ENCODE measurements around the gene ADAMTS15. TPM values are rescaled to one million over a fixed set of nuclear protein-coding genes. Genes with fewer than 3 reads are reported as not detected.

The ADAMTS15 gene
- total RNA-seq, 1 donor = 2.2 TPM

- H3K4me3 ChIP-seq (ENCODE audit: low read depth, low read length) = no peak overlapping the region
- DNase-seq (ENCODE audit: low read depth) = no peak
- TF ChIP-seq CTCF (IDR thresholded peaks at IDR 0.05; ENCODE audit: insufficient read depth, low read depth, low read length) = no peak
Measured at GRCh38 chr11:130427581-130428315, 20.7 kb upstream of the ADAMTS15 start.

GRCh38 chr11:130428316-130429119, 19.9 kb upstream of the ADAMTS15 start, which contains the start of gene ADAMTS8:
Gene ADAMTS8 (minus strand): TSS chr11:130428609. CDS start chr11:130428286, 323 bp downstream.
- H3K4me3 ChIP-seq (ENCODE audit: low read depth, low read length) = no peak within 1 kb of the TSS
- TF ChIP-seq CTCF (IDR thresholded peaks at IDR 0.05; ENCODE audit: insufficient read depth, low read depth, low read length) = no peak
- DNase-seq (ENCODE audit: low read depth) = no peak

- no peak for DNase-seq (ENCODE audit: low read depth)
- no peak for TF ChIP-seq CTCF (IDR thresholded peaks at IDR 0.05; ENCODE audit: insufficient read depth, low read depth, low read length)
- H3K4me3 ChIP-seq (ENCODE audit: low read depth, low read length) = no peak overlapping the region
Measured at GRCh38 chr11:130429120-130429681, 19.2 kb upstream of the ADAMTS15 start.

GRCh38 chr11:130429983-130430382, 18.5 kb upstream of the ADAMTS15 start:
- no peak for DNase-seq (ENCODE audit: low read depth)
- no peak overlapping the region for H3K4me3 ChIP-seq (ENCODE audit: low read depth, low read length)
- no peak for TF ChIP-seq CTCF (IDR thresholded peaks at IDR 0.05; ENCODE audit: insufficient read depth, low read depth, low read length)

GRCh38 chr11:130431331-130431773, 17.1 kb upstream of the ADAMTS15 start:
- peak; percentile 82 for TF ChIP-seq CTCF (IDR thresholded peaks at IDR 0.05; ENCODE audit: insufficient read depth, low read depth, low read length)
- DNase-seq (ENCODE audit: low read depth) = peak; percentile 70
- no peak overlapping the region for H3K4me3 ChIP-seq (ENCODE audit: low read depth, low read length)

- no peak for TF ChIP-seq CTCF (IDR thresholded peaks at IDR 0.05; ENCODE audit: insufficient read depth, low read depth, low read length)
- peak; percentile 34 for DNase-seq (ENCODE audit: low read depth)
- H3K4me3 ChIP-seq (ENCODE audit: low read depth, low read length) = no peak overlapping the region
Measured at GRCh38 chr11:130431801-130432200, 16.6 kb upstream of the ADAMTS15 start.
